ACHN (cell line): Measurements from ENCODE around the gene CYBRD1.
A peak's percentile ranks its signal among the peaks of the same experiment; 100 is the strongest.

Experiments used
- DNase-seq: peaks from one replicate; pipeline ENCODE4 v3.0.0-alpha.2; 2015
- in situ Hi-C: cut with HindIII; loops from 2 replicates; pipeline ENCODE4 v1.10.0; 2017; ENCODE audit warnings: low sequenced_read_pairs, low pct_ligation_motif_present, low pct_unique_long_range_greater_than_20kb

Gene CYBRD1

DNA sequence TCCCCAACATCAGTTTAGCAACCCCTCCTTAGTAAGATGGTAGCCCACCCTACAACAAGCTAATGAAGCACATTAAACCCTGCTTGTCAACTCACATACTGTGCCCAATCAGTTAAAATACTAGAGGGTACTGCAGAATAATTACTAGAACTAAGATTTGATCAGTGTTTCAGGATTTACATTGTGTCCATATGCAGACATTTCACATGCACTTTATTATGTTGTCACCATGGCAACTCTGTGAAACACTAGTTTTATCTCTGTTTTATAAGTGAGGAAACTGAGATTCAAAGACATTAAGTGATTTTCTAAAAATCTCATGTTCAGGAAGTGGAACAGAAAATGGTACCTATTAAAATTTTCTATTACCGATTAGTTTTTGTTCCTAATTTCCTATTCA, 61.7 kb downstream of the CYBRD1 start:
- in situ Hi-C loops = no loop called here
- DNase-seq = no peak

- in situ Hi-C loops = no loop called here
- no peak for DNase-seq
These were observed 64.9 kb downstream of the CYBRD1 start for GRCh38 chr2:171587132-171587531.

DNA sequence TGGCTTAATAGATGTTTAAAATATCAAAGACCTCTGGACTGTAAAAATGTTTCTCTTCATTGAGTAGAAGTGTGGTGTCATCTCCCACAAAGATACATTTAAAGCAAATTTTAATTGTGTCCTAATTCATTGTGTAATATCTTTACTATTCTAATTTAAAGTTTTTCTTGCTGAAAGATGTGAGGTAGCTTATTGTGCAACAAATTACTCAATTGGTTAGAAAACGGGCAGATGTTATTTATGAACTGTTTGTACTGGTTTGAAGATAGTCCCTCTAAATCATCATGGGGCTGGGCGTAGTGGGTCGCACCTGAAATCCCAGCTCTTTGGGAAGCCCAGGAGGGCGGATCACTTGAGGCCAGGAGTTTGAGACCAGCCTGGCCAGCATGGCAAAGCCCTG, 65.3 kb downstream of the CYBRD1 start:
- in situ Hi-C loops = no loop called here

DNA sequence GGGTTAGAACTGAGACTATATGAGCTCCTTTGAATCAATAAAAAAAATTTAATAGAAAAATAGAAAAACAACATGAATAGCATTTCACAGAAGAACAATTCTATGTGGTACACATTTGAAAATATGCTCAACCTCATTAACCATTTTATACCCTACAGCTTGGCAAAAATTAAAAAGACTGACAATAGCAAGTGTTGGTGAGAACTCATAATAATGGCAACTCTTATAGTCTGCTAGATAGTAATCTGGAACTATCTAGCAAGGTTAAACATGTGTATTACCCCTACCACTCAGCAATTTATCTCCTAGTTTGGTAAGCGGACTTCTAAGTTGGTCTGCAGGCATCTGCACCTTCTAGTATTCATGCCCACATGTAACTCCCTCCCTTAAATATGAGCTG, 67.8 kb downstream of the CYBRD1 start:
- in situ Hi-C loops = no loop called here
- no peak for DNase-seq

More for the DNA sequence above, 65.3 kb downstream of the CYBRD1 start:
- no peak for DNase-seq

DNA sequence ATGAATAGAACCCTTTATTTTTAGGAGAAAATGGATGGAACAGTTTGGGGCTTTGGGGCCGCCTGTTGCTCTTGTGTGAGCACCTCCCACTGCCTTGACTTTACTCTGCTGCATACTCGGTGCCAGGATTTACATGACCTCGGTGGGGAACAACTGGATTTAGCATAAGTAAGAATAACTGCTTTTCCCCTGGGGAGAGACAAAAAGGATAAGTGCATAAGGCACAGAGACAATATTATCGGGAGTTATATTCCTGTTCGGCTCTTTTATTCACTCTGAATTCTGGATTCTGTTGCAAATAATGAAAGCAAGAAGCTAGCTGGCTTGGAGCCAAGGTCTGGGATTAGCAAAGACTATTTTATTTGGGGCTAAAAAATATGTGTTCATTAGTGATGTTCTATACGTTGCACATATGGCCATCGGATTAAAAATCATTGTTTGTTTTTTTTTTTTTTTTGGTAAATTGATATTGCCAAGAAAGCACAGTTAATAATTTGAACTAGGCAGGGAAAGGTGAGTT, 69.8 kb downstream of the CYBRD1 start:
- no peak for DNase-seq
- in situ Hi-C loops = no loop called here

DNA sequence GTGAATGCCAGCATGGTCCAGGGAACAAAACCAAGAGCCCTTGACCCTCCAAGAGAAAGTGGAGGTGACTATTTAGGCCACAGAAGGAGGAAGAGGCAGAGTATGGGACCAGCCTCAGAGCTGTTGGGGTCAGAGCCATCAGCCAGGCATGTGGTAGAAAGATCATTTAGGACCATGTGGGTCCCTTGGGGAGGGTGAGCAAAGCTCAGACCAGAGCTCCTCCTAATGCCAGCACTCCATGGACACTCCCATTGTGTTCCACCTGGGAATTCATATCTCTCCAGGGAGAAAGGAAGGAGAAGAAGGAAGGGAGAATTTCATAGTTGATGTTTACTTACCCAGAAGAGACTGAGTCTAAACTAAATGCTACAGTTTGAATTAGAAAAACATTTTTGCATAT, 73.2 kb downstream of the CYBRD1 start:
- DNase-seq = no peak
- in situ Hi-C loops = no loop called here

- in situ Hi-C loops = no loop called here
These were observed 73.6 kb downstream of the CYBRD1 start for GRCh38 chr2:171595896-171596295.

DNA sequence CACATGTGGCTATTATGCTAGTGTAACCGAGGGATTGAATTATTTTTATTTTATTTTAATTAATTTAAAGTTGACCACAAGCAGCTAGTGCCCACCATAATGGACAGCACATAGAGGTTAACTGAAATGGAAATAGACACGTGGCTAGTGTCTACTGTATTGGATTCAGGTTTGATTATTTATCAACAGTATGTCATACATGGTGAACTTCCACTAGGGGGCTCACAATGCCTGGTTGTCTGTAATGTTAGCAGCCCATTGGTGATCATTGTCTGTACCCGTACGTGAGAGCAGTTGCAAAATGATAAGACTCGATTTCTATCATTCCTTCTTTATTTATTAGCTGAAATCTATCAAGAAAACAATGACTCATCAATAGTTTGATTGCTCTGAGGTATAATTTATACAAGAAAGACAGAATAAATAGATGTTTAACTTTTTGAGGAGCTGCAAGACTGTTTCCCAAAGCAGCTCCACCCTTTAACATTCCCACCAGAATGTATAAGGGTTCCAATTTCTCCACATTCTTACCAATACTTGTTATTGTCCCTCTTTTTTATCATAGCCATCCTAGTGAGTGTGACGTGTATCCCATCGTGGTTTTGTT, 76.5 kb downstream of the CYBRD1 start:
- in situ Hi-C loops = no loop called here
- DNase-seq = peak; percentile 77

More at GRCh38 chr2:171595896-171596295, 73.6 kb downstream of the CYBRD1 start:
- DNase-seq = peak; percentile 63

DNA sequence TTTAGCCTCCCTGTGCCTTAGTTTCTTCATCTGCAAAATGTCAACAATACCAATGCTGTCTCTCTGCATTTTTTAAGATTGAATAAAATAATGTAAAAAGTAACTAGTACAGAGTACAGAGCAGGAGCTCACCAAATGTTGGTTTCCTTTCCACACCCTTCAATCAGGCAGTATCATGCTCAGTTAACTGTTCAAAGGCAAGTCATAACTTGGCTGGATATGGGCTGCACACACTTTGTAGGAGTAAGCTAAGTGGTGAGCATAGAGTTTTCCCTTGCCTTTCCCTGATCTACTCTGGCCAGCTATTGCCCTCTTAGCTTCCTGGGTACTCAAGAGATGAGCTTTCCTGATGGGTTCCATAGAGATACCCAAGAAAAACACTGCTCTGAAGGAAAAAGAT, 77.9 kb downstream of the CYBRD1 start:
- in situ Hi-C loops = no loop called here
- no peak for DNase-seq

DNA sequence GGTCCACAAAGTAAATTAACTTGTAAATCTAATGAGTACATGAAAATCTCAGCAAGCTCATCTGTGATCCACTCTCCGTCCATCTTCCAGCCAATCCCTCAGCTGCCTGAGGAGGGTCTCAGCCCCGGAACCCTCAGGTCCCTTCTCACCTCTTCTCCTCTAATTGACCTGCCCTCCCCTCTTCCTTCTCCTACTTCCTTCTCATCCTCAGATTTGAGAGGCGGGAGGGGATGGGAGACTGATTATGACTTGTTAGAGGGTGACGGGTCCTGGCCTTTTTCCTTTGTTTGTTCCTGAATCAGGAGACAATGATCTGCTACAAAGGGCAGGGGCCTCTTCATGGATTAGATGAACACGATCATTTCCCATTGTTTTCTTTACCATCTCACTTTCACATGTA, 80.1 kb downstream of the CYBRD1 start:
- in situ Hi-C loops = no loop called here
- DNase-seq = no peak
